ENCODE measurements around the gene TOB1. TPM values are rescaled to one million over a fixed set of nuclear protein-coding genes. Genes with fewer than 3 reads are reported as not detected.

Gene TOB1
- polyA plus RNA-seq, 3 donors, result 37.2 to 40.2 (median 40.2) TPM

- DNase-seq, result no peak
Measured at GRCh38 chr17:50833510-50834428, 32.4 kb downstream of the TOB1 start.

- no peak for DNase-seq
Measured at GRCh38 chr17:50832864-50833381, 33.2 kb downstream of the TOB1 start.

- DNase-seq, result no peak
Measured at GRCh38 chr17:50832267-50832863, 33.8 kb downstream of the TOB1 start.

- no peak for DNase-seq
Measured at GRCh38 chr17:50831471-50831928, 34.7 kb downstream of the TOB1 start.

- DNase-seq, result peak; percentile 67
Measured at GRCh38 chr17:50830994-50831393, 35.2 kb downstream of the TOB1 start.

- DNase-seq, result peak; percentile 61
Measured at GRCh38 chr17:50830352-50830751, 35.8 kb downstream of the TOB1 start.

GRCh38 chr17:50829332-50829731 lies 36.8 kb downstream of the TOB1 start:
- no peak for DNase-seq

- DNase-seq, result no peak
Measured at GRCh38 chr17:50828508-50829170, 37.5 kb downstream of the TOB1 start.

GRCh38 chr17:50825188-50825587 lies 41.0 kb downstream of the TOB1 start:
- no peak for DNase-seq

GRCh38 chr17:50824429-50824828 lies 41.7 kb downstream of the TOB1 start:
- no peak for DNase-seq

GRCh38 chr17:50822550-50822949 lies 43.6 kb downstream of the TOB1 start:
- DNase-seq, result no peak

- DNase-seq, result no peak
Measured at GRCh38 chr17:50820651-50821050, 45.5 kb downstream of the TOB1 start.

- no peak for DNase-seq
Measured at GRCh38 chr17:50818921-50819657, 47.1 kb downstream of the TOB1 start.

- DNase-seq, result no peak
Measured at GRCh38 chr17:50818261-50818660, 47.9 kb downstream of the TOB1 start.

- no peak for DNase-seq
Measured at GRCh38 chr17:50817838-50818237, 48.3 kb downstream of the TOB1 start.

GRCh38 chr17:50816771-50817751 lies 49.1 kb downstream of the TOB1 start:
- DNase-seq, result no peak

GRCh38 chr17:50816271-50816670 lies 49.9 kb downstream of the TOB1 start:
- no peak for DNase-seq

GRCh38 chr17:50815400-50815799 lies 50.8 kb downstream of the TOB1 start:
- DNase-seq, result no peak

GRCh38 chr17:50813583-50813982 lies 52.6 kb downstream of the TOB1 start:
- no peak for DNase-seq

Data from renal pelvis (tissue), 4 donors.